Right ventricle myocardium inferior (tissue), 1 donor: ENCODE data around the gene CALML4. TPM values are rescaled to one million over a fixed set of nuclear protein-coding genes. Genes with fewer than 3 reads are reported as not detected.
"Not testable (repeated sequence)": the region's sequence is repeated elsewhere in the genome, so short reads cannot be mapped to it uniquely, and the experiment has no call there.

Experiments
- ATAC-seq: fragments of 200-7000 bp; cut with Tn5 transposase; one replicate; pipeline ENCODE4 v1.9.1; 2020; ENCODE audit warnings: mild to moderate bottlenecking, moderate library complexity
- DNase-seq: peaks from one replicate; pipeline ENCODE4 v3.0.0; 2021; ENCODE audit errors: missing footprints
- intact Hi-C: fragments of 100-400 bp; cut with DNase I; formaldehyde crosslinking; loops from one replicate; pipeline ENCODE4 v1.11.0; 2022
- total RNA-seq: library from RNA; stranded (reverse); fragmentation: NEBNext Ultra II Directional; extraction: Animal tissue kit (Norgen Biotek cat#: 25700); gene quantifications from one replicate; pipeline ENCODE4 v1.2.1, GENCODE V29; 2021
- donor health status: DM: no; HTN: yes; CAD: no; lungs with severe emphysema.

The CALML4 gene
- total RNA-seq, 1 donor from 2014 or later: 1.5 TPM

DNA sequence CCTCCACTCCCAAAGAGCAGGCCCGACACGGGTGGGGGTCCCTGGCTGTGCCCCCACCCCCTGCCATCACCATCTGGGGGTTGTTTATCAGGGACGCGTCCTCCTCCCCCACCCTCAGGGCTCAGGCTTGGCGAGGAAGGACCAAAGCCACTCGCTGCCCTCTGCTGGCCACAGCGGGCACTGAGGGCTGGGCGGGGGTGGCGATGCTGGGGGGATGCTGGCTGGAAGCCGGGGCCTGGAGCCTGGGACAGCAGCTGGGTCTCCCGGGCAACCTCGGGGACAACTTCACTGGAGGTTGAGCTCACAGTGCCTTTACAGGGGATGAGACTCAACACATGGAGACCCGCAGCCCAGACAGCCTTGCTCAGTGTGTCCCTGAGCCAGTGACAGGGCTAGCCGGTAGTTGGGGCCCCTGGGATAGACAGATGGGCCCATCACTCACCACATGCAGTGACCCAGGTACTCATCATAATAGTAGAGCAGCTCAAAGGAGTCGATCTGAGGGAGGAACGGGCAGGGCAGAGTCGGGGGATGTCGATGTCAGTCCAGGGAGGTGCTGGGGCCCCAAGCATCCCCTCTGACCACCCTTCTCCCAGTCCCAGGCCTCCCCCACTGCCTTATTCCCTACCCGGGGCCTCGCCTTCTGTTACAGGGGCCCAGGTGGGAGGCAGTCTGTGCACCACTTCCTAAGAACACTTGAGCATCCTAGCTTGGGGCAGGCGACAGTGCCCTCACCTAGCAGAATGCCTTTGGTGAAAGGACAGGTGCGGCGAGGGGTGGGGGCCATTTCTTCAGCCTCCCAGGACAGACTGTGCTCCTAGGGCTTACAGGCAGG lies 5.9 kb upstream of the CALML4 start:
- DNase-seq: peak; percentile 89
- peak; percentile 45 for ATAC-seq
- intact Hi-C loops: loop anchor here (2.0 kb wide), 1 partner anchor 348 kb away; no protein-coding TSS in a partner anchor

DNA sequence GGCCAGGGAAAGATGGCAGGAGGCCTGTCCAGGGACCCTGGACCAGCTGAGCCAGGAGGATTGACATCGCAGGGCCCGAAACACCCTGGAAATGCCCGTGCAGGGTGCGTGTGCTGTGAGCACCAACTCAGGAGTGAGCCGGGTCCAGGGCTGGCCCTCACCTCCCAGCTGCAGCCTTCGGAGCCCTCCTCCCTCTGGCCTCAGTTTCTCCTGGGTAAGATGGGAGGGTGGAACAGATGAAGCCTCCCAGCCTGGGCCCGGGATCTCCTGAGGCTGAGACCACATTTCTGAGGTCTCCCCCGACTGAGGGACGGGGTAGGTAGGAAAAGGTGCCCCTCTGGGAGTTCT lies 5.3 kb upstream of the CALML4 start:
- no peak for ATAC-seq
- intact Hi-C loops: loop anchor here (2.0 kb wide), 1 partner anchor 348 kb away; no protein-coding TSS in a partner anchor
- DNase-seq: no peak

DNA sequence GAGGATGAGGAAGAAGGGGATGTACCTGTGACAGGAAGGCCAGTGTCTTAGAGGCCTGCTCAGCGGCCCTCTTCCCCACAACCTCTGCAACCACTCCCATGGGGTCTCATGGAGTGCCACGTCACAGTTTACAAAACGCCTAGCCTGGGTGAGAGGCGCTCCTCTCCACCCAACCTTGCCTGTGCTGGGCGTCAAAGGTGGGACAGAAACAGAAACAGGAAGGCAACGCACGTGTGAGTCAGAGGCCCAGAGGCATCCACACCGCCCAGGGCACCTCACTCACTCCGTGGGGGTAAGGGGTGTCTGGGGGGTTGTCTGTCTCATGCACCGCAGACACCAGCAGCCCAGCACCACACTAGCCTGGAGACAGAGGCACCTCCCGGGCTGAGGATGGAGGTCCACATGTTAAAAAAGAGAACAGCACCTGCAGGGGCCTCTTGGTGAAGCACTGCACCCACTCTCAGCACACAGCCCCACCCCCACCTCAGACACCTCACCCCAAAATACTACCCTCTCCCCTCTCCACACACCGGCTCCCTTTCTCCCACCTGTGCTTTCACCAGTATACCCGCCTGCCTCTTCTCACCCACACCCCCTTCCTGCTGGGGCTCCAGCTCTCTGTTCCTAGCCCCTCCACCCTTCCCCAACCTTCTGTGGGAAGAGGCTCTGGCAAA lies 4.7 kb upstream of the CALML4 start:
- ATAC-seq (no peak), DNase-seq (peak; percentile 43)
- intact Hi-C loops: loop anchor here (2.0 kb wide), 1 partner anchor 347 kb away; no protein-coding TSS in a partner anchor

DNA sequence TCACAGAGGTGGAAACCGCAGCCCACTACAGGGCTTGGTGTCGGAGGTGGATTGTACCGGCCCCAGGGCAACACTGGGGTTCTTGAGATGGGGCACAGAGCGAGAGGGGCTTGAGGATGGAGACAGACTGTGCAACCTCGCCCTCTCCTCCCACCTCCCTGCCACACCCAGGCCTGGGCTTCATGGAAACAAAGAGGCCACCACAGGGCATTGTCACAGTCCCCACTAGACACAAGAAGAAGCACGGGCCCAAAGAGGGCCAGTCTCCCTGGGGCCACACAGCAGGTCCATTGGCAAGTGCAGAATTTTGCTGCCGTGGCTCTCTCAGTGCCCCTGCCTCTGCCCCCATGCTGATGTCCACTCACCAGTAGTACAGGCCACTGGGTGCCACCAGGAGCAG lies 4.1 kb upstream of the CALML4 start:
- ATAC-seq (no peak), DNase-seq (no peak)
- intact Hi-C loops: no loop called here

DNA sequence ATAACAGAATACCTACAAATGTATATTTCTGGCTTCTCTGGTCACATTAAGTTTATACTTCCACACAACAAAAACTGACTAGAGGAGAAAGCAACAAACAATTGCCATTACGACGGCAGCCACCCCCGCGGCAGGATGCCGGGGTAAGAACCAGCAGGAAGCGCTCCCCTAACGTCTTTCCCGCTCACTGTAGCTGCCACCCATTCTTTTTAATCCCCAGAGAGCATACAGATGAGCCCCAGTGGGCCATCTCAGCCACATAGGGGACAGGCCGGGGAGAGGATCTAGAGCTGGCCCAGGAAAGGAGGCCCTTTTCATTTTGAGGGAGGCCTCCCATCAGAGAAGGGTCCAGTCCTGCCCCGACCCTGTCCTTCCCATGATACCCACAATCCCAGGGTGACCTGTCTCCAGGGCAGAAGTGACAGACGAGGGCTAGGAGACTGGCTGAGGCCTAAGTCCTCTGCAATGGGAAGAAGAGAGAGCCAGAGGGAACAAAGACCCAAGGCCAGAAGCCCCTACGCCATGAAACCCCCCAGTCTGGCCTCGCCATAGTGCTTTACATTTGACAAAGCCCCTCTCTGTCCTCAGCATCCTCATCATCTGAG lies 3.6 kb upstream of the CALML4 start:
- DNase-seq (no peak), ATAC-seq (no peak)
- intact Hi-C loops: no loop called here

DNA sequence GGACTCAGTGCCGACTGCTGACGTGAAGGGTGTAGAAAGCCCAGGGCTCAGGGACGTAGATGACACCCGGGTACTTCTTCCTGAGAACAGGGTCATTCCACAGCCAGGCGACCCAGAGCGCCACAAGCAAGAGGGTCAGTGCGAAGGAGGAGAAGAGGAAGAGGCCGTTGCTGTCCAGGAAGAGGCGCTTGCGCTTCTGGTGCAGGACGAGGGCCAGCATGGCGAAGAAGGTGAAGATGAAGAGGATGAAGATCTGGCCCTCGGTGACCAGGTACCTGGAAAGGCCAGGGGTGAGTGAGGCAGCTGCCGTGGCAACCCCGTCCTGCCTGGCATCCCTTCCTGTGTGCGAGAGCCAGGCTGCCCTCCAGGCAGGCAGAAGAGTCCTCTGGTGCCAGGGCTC lies 3.0 kb upstream of the CALML4 start:
- DNase-seq: peak; percentile 34
- ATAC-seq: no peak
- intact Hi-C loops: no loop called here

DNA sequence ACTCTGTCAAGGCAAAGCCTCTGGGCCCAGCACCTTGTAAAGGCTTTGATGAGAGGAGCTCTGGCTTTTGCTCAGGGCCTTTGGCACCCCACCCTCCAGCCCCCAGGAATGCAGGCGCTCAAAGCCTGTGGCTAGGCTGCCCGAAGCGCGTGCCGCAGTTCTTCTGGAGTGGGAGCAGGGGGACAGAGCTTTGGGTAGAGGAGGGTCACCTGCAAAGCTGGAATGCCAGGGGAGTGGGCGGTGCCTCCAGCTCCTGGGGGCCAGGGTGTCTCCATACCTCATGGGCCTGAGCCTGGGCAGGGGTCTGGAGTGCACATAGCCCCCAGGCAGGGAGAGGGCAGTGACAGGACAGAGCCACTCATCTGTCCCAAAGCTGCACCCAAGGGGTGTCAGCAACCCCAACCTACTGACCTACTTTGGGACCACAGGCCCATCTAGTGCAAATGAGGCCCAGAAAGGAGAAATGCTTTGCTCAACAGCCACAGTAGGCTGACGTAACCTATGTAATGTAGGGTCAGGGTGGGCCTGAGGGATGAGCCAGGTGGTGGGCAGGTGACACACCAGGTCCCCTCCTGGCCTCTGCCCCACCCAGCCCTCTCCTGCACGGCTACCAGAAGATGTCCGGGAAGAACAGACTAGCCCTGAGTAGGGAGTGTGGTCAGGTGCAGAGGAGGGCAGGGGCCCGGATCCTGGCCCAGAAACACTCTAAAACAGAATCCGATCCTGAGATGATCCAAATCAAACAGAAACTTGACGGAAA lies 2.2 kb upstream of the CALML4 start:
- no peak for ATAC-seq
- intact Hi-C loops: no loop called here
- DNase-seq: peak; percentile 57

DNA sequence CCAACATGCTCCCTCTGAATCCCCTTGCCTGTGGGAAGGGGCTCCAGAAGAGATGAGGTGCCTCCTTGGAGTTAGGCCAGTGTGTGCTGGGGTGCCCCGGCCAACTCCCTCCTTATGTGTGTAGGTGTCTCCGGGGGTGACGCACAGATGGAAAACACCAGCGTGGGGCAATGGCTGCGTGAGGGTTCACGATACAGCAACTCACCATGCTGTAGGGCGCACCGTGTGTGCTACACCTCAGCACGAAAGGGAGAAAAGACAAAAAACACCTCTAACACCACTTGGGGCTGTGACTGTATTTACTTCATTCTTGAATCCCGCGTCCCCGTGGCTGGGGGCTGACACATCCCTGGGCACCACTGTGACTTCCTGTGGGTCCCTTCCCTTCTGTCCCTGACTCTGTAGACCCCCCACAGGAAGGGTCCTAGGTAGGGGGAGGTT lies 1.6 kb upstream of the CALML4 start:
- intact Hi-C loops: no loop called here
- DNase-seq: peak; percentile 65
- no peak for ATAC-seq

DNA sequence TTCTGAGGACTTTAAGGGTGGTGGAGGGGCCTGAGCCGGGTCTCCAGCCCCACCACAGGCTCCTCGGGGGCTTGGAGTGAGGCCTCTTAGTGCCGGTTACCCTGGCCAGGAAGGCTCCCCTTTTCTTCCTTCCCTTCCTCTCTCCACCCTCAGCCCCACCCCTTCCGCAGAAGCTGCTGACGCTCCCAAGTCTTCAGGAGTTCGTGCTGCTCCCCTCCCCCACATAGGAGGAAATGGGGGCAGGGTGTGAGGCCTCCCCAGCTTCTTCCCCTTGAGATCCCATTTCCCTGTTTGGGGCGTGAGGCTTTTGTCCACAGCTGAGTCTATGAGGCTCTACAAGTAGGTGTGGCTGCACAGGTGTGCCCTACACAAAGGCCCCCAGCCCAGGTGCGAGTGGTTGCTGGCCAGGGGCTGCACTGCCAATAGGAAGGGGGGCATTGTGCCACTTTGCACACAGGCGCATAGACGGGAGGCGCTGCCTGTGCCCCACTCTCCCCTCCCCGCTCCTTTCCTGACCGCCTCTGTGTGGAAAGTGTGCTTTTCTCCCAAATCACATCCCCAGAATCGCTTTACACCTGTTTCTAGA lies 915 bp upstream of the CALML4 start:
- peak; percentile 66 for ATAC-seq
- intact Hi-C loops: no loop called here
- peak; percentile 87 for DNase-seq

DNA sequence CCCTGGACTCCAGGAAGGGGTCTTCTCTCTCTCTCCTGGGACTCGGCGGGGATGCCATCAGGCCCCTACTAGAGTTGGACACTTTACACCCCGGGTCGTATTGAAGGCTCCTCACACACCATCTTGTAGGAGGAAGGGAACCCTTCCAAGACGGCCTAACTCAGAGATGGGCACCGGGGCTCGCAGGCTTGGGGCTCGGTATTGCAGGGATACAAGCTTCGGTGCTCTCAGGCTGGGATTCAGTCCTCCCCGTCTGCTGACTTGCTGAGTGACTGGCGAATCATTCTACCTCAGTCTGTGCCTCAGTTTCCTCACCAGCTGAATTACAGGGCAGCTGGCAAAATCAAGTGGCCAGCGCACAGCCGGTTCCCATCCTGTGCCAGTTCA lies 419 bp upstream of the CALML4 start:
- intact Hi-C loops: no loop called here
- ATAC-seq (no peak), DNase-seq (no peak)

DNA sequence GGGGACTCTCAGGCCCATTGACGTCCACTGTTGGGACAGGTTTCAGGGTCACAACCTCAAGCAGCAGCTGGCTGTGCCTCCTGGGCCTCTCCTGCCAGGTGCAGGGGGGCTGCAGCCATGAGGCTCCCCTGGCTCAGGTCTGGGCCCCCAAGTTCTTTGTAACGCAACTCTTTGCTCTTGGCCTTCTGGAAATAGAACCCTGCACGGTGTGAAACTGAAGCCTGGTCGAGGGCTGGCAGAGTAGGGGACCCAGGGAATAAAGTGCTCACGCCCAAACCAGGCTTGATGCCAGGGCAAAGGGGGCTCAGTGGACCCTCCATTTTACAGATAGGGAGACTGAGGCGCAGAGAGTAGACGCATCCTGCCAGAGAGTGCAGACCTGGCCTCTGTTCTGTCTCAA lies 771 bp downstream of the CALML4 start:
- ATAC-seq: no peak
- intact Hi-C loops: no loop called here
- no peak for DNase-seq

DNA sequence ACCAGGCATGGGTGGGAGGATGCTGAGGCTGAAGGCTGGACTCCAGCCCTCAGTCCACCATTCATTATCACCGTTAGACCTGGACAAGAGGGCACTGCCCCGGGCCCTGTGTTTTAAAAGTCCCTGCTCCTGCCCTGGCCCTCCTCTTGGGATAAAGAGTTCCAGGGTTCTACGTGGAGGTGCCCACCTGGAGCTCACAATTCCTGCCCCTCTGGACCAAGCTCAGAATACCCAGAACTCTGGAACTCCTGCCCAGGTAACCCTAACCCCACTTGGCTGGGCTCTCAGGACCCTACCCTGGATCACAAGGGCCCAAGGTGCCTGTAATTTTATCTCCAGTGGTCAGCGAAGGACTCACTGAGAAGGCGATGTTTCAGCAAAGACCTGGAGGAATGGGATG lies 1.2 kb downstream of the CALML4 start:
- ATAC-seq (no peak), DNase-seq (no peak)
- intact Hi-C loops: no loop called here

DNA sequence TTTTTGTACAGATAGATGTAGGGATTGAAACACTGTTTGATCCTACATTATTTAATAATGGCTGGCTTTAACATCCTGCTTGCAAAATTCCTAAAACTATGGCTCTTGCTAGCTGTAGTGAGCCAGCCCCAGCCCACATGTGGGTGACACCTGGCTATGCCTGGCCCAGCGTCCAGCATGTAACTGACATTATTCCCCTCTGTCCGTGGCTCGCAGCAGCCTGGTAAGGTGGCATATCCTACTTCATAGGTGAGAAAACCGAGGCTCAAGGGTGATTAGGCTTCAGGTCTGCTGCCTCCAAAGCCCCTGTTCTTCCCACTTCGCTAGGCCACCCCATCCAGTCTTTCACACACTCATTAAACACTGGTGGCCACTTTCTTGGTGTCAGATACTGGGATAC lies 1.6 kb downstream of the CALML4 start:
- ATAC-seq (no peak), DNase-seq (no peak)
- intact Hi-C loops: no loop called here

DNA sequence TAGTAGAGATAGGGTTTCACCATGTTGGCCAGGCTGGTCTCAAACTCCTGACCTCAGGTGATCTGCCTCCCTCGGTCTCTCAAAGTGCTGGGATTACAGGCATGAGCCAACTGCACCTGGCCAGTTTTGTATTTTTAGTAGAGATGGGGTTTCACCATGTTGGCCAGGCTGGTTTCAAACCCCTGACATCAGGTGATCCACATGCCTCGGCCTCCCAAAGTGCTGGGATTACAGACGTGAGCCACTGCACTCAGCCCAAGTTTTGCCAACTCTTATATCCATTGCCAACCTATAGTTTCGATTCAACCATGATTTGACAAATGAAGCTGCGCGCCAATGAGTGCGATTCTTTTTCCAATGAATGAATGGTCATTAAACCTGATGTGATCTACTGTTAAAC lies 2.1 kb downstream of the CALML4 start:
- intact Hi-C loops, ATAC-seq, DNase-seq: not testable (repeated sequence)

DNA sequence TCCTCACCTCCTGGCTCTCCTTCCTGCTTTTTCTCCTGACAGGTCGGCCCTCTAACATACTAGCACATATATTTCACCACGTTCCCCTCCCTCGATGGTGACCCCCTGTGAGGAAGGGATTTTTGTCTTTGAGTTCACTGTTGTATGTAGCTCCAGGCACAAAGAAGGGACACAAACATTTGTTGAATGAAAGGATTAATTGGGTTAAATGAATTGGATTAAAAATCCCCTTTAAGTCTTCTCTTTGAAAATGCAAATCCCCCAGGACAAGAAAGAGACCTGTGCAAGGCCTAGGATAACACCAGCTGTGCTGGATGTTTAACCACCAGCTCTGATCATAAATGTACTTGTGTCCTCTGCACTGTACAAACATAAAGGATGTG lies 3.3 kb downstream of the CALML4 start:
- intact Hi-C loops: no loop called here
- no peak for ATAC-seq
- no peak for DNase-seq

DNA sequence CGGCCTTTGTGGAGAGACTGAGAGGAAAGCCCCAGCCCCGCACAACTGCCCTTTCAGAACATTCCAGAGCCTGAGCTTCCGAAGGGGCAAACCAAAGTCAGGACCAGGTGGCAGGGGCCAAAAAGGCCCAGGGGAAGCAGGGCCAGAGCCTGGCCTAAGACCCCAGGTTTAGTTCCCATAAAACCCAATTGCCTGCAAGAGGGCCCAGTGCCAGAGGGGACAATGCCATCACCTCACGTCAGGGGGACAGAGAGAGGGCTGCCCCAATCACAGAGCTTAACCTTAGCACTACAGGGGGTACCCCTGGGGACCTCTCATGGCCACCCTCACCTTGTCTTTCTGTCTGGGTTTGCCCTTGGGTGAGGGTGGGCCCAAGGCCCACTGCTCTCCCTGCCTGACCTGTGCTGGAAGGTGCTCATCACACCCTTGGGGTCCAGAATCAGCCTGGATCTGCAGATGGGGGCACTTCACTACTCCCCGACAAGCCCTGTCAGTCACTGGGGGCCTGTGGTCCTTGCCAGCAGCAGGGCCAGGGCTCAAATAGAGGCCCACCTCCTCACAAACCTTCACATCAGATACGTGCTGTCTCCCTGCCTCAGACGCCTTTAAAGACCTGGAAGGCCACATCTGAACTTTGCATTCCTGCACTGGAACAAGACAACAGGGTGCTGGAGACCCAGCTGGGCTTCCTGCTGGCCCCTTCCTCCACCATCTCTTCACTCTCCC lies 3.8 kb downstream of the CALML4 start:
- ATAC-seq (no peak), DNase-seq (no peak)
- intact Hi-C loops: no loop called here

DNA sequence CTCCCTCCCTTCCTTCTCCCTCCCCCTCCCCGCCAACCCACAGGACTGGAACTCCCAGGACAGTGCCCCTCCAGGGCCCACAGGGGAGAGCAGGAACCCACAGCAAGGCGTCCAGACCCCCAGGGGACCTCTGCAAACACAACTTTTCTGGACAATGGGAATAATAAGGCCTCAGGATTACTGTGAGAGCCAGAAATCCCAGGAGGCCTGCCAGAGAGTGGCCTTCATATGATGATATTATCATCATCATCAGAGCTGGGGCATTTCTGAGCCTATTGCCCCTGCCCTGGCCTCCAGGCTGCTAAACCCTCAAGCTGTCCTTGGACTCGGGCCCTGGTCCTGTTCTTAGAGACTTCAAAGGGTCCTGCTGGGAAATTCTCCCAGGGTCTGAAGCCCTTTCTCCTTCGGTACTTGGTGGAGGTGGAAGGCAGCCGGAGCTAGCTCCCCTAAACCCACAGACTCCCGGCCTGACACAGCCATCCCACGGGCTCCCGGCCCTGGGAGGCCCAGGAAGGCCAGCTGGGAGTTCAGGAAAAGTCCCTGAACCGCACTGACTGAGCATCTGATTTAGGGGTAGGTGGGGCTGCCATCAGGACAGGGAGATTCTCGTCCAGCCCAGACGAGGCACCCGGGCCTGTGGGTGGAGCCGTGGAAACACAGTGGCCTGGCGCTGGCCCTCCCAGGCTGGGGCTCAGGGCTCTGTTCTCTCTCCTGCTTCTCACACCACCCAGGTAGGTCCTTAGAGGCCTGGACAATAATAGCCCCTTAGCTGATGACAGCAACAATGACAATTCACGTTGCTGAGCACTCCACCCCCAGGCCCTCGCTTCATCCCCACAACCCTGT lies 4.9 kb downstream of the CALML4 start:
- ATAC-seq: no peak
- no peak for DNase-seq
- intact Hi-C loops: no loop called here
